ENCODE results near the gene CPLX3.

The CPLX3 gene

DNA sequence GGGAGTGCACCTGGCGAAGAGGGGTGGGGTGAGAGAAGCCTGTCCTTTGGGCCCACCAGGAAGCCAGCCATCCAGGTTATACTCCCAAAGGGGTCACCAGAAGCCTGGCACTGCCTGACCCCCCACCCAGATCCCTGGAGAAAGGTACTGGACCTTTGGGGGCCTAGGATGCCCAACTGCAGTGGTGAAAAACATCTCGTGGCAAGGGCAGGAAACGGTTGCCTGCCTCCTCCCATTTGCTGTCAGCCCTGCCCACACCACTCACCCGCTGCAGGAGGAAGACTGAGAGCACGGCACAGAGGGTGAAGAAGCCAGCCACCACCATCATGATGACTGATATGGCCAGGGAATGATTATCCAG lies 18.8 kb downstream of the CPLX3 start:
- DNase-seq (ENCODE audit: low spot score) = peak; percentile 66

DNA sequence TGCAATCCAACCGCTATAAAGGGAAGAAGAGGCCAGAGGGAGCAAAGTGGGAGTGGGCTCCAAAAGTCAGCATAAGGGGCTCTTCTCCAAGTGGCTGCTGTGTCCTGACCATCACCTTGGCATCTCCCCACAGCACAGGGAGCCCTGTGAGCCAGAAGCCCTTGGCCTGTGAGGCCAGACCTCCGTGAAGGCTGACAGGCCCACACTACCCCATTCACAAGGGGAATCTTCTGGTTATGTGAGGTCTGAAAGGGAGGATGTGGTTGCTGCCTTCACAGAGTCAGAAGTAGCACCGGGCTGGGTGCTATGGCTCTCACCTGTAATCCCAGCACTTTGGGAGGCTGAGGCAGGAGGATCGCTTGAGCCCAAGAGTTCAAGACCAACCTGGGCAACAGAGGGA lies 19.2 kb downstream of the CPLX3 start:
- no peak for DNase-seq (ENCODE audit: low spot score)

DNA sequence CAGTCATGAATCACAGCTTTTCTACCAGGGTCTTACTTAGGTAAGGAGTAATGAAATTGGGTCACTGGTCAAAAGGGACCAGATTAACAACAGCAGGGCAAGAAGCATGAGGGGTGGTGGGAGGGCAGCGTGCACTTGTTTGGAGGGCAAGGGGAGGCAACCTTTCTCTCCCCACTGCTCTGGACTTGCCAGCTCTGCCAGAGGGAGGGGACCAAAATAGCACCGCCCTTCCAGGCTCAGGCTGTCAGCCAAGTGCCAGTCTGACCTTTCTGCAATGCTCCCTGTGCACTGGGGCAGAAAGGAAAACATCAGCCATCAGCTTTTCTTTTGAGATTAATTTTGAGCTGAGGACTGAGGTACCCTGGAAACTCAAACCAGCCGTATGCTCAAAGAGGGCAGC lies 21.0 kb downstream of the CPLX3 start:
- no peak for DNase-seq (ENCODE audit: low spot score)

DNA sequence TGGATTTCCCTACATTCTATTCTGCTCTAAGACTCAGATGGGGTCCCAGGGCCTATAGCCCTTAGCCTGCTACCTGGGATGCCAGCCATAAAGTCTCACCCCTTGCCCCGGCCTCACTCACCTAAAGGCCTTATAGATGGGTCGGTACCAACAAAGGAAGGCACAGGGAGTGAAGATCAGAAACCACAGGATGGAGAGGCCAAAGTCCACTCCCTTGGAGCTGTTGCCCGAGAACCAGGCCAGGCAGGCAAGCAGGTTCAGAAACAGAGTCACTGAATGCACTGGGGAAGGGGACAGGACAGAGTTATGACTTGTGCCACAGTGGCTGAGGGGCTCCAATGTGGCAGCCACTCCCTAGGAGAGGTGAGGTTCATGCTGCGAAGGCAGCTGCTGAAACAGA lies 24.0 kb downstream of the CPLX3 start:
- DNase-seq (ENCODE audit: low spot score) = no peak

DNA sequence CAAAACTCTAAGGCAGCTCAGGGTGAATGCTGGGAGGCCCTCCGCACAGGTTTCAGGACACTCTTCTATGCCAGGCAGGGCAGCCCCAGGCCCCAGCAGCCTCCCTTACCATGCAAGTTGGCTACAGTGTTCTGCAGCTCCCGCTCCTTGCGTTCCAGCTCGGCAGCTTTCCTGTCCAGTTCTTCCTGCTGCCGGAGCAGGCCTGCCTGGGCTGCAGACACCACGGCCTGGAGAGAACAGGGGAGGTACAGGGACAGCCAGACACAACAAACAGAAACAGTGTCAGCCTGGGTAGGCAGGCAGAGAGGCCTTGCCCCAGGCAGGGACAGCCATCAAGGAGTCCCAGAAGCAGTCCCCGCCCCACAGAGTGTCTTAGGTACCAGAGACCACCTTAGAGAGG lies 25.5 kb downstream of the CPLX3 start:
- no peak for DNase-seq (ENCODE audit: low spot score)

DNA sequence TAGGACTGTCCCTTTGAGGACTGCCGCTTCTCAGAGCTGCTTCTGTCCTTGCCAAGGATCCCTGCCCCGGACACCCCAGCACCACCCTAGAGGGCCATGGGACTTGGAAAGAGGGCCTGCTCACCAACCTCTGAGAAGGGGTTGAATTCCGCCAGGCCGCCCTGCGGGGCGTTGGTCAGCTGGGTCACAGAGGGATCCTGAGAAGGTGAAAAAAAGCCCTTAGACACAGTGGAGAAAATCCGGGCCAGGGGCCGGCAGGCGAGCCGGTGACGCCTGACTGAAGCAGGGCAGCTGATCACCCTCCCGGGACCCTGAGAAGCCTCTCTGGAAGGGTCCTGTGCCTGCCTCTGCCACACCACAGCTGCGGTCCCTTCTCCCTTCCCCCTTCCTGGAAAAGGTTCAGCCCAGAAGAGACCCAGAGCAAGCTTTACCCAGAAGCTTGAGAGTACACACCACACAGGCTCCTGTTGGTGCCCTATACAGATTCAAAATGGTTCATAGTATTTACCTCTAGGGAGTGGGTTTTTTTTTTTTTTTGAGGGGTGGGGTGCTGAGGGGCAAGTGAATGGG lies 28.1 kb downstream of the CPLX3 start:
- DNase-seq (ENCODE audit: low spot score) = no peak

DNA sequence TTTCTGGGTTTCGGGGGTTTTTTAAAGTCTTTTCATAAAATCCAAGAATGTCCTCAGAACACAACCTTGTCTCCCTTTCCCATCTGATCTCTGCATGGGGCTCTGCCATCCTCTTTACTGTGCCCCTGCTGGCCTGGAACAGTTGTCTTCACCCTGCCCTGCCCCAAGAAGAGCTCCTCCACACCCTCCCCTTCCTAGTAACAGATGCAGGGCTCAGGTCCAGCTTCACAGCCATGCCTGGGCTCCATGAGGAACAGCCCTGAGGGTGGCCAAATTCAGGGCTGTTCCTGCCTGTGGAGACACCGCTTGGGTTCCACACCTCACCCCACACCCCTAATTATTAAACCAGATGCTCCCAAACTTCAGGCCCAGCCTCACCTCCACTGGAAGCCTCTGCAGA lies 29.4 kb downstream of the CPLX3 start:
- no peak for DNase-seq (ENCODE audit: low spot score)

DNA sequence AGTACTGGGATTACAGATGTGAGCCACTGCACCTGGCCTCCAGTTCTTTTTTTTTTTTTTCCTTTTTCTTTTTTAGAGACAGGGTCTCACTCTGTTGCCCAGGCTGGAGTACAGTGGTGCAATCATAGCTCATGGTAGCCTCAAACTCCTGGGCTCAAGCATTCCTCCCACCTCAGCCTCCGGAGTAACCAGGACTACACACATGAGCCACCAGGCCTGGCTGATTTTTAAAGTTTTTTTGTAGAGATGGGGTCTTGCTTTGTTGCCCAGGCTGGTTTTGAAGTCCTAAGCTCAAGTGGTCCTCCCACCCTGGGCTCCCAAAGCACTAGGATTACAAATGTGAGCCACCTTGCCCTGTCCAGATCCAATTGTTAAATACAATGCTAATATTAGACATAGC lies 30.1 kb downstream of the CPLX3 start:
- no peak for DNase-seq (ENCODE audit: low spot score)

DNA sequence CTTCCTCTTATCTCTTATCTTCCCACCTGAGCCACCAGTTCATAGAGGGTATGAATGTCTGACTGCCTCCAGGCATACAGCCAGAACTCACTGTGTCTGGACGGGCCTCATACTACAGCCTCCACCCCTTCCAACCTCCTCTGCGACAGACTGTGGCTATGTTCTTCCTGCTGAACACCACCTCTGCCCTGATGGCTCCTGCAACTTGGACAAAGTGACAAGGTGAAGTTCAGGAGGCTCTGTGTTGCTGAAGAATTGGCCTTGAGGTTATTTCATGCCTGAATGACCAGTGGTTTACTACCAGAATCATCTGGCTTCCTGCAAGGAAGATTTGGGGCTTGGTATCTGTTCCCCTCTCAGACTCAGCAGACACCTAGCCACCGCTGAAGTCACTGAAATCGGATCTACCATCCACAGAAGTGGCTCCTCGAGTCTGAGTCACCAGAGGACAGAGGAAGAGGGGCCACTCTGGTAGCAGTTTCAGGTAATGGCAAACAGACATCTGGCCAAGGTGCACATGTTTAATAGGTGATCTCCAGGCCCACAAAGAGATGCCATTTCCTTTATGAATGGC lies 30.7 kb downstream of the CPLX3 start:
- no peak for DNase-seq (ENCODE audit: low spot score)

DNA sequence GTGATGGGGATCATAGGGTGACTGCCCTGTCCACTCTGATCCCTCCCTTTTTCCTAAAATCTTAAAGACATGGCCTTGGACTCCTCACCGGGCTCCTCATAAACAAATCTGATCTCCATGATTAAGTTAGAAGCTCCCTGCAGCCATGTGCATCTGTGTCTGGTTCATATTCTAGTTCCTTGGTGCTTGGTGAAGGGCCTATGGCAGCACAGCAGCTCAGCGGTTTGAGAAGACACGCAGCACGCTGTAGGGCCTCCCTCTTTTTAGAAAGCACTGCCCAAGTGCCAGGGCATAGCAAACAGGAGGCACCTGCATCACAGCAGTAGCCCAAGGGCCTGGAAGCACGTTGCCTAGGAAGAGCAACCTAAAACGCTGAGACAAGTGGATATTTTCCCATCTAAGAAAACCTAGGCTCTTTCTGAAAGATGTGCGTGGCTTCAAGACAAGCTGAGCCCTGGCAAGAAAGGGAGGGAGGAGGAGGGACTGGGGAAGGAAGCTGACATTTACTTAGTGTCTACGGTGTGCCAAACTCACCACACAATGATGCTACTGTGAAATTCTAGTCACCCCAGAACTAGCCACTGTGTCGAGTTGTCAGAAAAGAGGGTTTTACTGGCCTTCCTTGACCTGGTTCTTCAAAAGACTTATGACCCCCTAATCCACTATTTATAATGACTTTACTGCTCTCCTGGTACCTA lies 31.4 kb downstream of the CPLX3 start:
- DNase-seq (ENCODE audit: low spot score) = no peak

DNA sequence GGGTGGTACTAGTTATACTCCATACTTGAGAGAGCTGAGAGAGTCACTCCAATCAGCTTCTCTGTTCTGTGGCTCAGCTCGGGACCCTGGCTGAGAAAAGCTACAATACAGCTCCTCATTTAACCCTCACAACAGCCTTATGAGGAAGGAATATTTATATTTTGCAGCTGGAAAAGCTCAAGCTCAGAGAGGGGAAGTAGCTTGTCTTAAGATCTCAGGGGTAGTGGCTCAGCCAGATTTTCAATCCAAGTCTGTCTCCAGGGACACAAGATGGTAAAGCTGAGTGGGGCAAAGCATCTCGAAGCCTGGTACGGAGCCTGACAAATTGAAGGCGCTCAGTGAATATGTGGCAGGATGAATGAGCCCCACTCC lies 31.9 kb downstream of the CPLX3 start:
- no peak for DNase-seq (ENCODE audit: low spot score)

DNA sequence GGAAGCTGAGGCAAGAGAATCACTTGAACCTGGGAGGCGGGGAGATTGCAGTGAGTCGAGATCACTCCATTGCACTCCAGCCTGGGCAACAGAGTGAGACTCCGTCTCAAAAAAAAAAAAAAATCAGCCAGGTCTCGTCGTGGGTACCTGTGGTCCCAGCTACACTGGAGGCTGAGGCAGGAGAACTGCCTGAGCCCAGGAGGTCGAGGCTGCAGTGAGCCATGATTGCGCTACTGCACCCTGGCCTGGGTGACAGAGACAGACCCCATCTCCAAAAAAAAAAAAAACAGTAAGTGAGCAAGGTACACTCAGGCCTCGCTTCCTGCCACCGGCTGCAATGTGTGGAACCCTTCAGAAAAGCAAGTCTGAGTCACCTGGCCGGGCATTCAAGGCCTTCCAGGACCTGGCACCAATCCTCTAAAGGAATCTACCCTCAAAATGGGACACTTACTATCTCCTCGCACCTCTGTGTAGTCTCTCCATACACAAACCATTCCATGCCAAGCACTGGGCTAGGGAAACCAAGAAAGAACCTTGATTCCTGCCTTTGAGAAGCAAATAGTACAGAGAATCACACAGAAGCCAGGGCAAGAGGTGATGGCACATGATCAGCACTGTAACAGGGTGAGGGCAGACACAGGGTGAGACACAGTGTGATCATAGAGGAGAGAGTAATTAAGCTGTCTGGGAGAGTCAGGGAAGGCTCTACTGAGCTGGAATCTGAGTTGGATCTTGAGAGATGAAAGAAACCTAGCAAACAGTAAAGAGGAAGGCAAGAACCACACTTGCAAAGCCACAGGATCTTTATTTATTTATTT lies 37.0 kb downstream of the CPLX3 start:
- no peak for DNase-seq (ENCODE audit: low spot score)

DNA sequence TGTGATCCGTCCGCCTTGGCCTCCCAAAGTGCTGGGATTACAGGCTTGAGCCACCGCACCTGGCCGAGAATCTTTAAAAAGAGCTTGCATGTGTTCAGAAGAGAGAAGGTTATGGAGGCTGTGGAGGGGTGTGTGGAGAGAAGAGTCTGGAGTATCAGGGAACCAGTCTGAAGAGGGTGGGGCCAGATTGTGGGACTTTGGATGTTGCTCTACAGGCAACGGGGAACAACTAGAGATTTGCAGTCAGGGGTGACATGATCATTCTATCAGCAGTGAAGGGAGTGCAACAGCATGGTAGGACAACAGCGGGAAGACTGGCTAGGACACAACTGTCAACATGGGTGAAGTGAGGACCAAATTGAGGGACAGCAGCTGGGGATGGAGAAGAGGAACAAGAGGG lies 37.9 kb downstream of the CPLX3 start:
- no peak for DNase-seq (ENCODE audit: low spot score)

DNA sequence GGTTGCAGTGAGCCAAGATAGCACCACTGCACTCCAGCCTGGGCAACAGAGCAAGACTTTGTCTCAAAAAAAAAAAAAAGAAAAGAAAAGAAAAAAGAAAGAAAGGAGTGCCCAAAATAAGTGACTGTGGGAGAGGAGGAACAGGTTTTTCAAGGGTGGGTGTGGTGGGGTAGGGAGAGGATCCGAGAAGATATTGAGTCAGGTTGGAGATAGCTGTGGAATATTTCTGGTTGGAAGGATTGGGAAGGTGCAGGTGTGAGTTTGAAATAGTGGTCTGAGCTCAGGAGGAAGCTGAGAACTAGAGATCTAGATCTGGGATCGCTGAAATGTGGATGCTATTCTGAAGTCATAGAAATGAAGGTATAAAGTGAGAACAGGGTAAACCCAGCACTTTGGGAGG lies 38.9 kb downstream of the CPLX3 start:
- no peak for DNase-seq (ENCODE audit: low spot score)

DNA sequence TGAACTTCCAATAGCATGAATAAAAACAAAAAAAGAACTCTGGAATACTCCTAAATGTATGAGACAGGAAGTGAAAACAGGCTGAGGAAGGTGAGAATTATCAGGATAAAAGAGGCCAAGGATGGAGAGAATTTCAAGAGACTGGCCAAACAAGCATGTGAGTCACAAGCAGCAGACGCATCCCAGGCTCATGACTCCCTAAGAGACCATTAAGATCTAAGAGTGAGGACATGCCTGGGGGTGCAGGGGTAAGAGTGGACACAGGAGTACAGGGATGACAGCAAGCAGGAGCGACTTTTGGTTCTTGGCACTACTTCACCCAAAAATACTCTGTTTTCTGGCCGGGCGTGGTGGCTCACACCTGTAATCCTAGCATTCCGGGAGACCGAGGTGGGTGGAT lies 39.7 kb downstream of the CPLX3 start:
- no peak for DNase-seq (ENCODE audit: low spot score)

DNA sequence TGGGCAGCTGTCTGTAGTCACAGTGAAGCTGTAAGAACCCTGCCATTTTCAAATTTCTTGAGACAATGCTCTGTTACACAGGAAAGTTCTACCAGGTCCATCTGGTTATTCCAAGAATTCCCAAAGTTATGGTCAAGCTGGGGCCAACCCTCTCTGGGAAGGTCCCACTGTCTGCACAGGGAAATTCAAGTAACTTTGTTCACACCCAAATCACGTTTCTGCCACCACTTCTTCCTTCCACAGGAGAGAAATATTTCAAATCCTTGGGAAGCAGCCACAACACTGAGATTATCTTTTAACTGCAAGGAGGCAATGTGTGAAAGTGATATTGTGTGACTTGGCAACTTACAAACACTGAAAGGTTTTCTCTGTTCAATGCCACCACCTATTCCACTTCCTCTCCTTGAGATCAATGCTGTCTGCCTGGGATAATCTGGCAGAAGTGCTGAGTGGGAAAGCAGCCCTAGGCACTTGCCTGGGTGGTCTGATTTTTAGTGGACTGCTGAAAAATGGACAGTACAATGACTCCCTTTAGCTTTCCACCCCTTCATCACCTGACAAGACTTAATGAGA lies 41.1 kb downstream of the CPLX3 start:
- no peak for DNase-seq (ENCODE audit: low spot score)

DNA sequence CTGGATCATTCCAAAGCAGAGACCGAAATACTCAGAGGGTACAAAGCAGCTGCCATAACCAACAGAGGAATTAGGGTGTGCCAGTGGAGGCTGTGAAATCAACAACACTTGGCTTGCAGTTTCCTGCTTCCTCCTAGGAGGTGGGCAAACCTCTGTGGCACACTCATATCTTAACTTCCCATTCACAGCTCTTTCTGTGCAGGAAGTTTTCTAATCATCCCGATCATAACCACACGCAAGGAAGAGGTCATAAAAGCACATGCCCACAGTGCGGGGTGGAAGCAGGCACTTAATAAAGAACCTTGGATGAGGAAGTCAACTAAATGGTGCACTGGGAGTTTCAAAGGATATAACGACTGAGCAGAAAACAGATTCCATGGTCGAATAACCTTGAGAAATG lies 41.6 kb downstream of the CPLX3 start:
- no peak for DNase-seq (ENCODE audit: low spot score)

DNA sequence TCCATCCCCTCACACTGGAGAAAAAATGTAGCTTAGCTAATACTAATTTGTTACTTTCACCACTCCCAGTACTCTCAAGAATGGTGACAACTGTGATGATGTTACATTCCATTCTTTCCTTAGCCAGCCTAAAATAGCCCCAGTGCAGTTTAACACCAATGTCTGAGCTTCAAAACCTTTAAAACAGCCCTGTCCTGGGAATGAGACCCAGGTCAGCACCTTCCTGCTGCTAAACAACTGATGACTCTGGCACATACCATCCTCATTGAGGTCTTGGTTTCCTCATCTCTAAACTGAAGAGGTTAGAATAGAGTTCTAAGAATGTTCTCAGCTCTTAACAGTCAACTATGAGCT lies 42.9 kb downstream of the CPLX3 start:
- no peak for DNase-seq (ENCODE audit: low spot score)

DNA sequence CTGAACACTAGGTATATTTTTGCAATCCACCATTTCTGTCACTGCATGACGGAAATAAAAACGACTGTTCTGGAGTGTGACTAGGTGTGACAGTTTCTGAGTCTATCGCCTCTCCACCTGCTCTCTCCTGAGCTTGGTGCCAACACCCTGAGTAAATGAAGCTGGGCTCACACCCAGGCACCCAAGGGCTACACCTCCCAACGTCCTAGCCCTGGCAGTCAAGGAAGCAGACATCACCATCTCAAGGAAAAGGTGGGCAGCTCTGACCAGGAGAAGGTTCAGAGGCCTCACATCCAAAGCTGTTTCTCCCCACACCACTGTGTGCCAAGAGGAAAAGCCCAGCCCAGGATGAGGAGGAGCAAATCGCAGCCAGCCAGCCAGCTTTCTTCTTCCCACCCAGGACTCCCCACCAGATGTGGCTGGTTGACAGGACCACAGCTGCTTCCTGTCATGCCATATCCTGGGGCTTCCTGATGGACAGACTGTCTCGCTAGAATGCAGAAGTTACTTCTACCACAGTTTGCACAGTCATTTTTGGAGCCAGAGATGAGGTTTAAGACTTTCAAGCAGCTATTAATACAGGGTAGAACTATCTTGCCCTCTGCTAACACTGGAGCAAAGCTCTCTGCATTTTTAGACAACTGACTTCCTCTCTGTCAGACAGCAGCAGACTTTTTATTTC lies 43.4 kb downstream of the CPLX3 start:
- DNase-seq (ENCODE audit: low spot score) = peak; percentile 34

DNA sequence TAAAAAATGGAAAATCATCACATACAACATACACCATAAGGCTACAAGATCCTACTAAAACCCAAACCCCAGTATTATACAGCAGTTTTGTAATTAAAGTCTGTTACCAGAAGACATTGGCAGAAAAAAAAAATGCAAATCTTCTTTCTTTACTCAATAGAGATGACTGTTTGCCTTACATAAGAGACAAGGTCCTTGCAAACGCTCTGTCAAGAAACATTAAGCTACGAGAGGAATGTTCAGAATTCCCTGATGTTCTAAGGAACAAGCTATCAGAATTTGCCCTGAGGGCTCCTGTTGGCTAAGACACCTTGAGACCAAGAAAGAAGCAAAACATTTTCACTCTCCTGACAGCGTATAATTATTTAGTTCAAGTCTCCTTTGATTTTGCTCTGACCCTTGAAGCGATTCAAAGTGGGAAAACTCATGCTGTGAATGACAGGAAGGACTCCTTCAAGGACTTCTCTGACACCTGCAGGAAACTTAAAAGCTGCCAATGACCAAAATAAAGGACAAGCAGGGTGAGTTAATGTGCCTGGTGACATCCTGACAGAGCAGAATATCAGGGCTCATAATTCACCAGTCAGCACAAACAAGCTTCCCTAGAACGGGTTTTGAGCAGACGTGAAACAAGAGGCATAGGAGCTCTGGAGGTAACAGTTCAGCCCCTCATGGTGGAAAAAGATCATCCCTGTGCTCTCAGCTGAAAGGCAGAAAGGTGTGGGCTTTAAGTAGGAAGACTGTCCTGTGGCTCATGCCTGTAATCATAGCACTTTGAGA lies 44.2 kb downstream of the CPLX3 start:
- no peak for DNase-seq (ENCODE audit: low spot score)

DNA sequence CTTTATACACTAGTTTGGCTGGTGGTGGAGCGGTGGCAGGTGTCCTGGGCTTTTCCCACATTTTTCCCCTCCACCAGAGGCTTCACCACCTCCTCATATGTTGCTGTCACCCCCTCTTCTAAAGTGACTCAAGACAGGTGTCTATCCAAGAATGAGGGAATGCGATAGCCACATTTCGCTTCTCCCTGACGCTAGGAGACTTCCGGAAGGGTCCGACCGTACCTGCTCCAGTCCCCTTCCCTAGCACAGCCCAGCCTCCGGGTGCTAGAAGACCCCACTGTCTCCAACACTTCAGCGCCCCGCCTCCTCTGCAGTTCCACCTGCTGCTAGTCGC lies 46.2 kb downstream of the CPLX3 start:
- DNase-seq (ENCODE audit: low spot score) = no peak

All from CD4-positive, alpha-beta T cell treated with Interleukin-2 at 100 ng/mL for 4 hours (primary cell).